WTC11 (cell line): ENCODE results near the gene GALNT3. TPM values are rescaled to one million over a fixed set of nuclear protein-coding genes. Genes with fewer than 3 reads are reported as not detected.

ENCODE experiments used
- ATAC-seq: fragments of 200-7000 bp; cut with Tn5 transposase; 2 replicates; pipeline ENCODE4 v1.10.0; 2021; ENCODE audit warnings: mild to moderate bottlenecking, moderate library complexity
- CTCF ChIA-PET: fragments of 300-600 bp; sonication (Branson Sonifier 250); formaldehyde crosslinking; loops from one replicate; lab custom pipeline; 2021; ENCODE audit warnings: antibody characterized with exemption; lab: Charles Lee
- POLR2A ChIA-PET: fragments of 350-600 bp; sonication (Branson Sonifier 250); formaldehyde crosslinking; loops from one replicate; lab custom pipeline; 2021; ENCODE audit warnings: antibody characterized with exemption; lab: Charles Lee
- DNase-seq: peaks from one replicate; pipeline ENCODE4 v3.0.0; 2021; ENCODE audit warnings: low spot score
- H3K27ac Mint-ChIP-seq: 2 replicates; pipeline ENCODE4 v1.8.0; 2021; ENCODE audit warnings: mixed read lengths
- H3K27me3 Mint-ChIP-seq: 2 replicates; pipeline ENCODE4 v1.8.0; 2021; ENCODE audit warnings: low read depth, mild to moderate bottlenecking, moderate library complexity, mixed read lengths
- H3K36me3 Mint-ChIP-seq: 2 replicates; pipeline ENCODE4 v1.8.0; 2021; ENCODE audit warnings: mixed read lengths
- H3K4me1 Mint-ChIP-seq: 2 replicates; pipeline ENCODE4 v1.8.0; 2022; ENCODE audit warnings: mixed read lengths
- H3K4me3 Mint-ChIP-seq: 2 replicates; pipeline ENCODE4 v1.8.0; 2021; ENCODE audit warnings: mild to moderate bottlenecking, moderate library complexity, mixed read lengths
- H3K9me3 Mint-ChIP-seq: 2 replicates; pipeline ENCODE4 v1.8.0; 2021; ENCODE audit warnings: mixed read lengths
- ARID4B ChIP-seq: sonication (generic); formaldehyde crosslinking; IDR thresholded peaks from 2 replicates; pipeline ENCODE4 v1.8.0; 2023; ENCODE audit warnings: missing genetic modification reagents, mild to moderate bottlenecking, borderline replicate concordance
- ATF2 ChIP-seq: sonication (generic); formaldehyde crosslinking; IDR thresholded peaks from 2 replicates; pipeline ENCODE4 v1.8.1; 2022; ENCODE audit warnings: low read depth, missing genetic modification reagents, borderline replicate concordance
- CDX4 ChIP-seq: fragments of 250-450 bp; sonication (Bioruptor Pico); IDR thresholded peaks from 2 replicates; pipeline ENCODE4 v1.9.0; 2021; ENCODE audit warnings: moderate library complexity, mild to moderate bottlenecking, inconsistent platforms, borderline replicate concordance
- EMX1 ChIP-seq: fragments of 250-450 bp; sonication (Bioruptor Pico); IDR thresholded peaks from 2 replicates; pipeline ENCODE4 v1.8.0; 2021; ENCODE audit warnings: mild to moderate bottlenecking
- ERG ChIP-seq: fragments of 250-450 bp; sonication (Bioruptor Pico); IDR thresholded peaks from 2 replicates; pipeline ENCODE4 v1.8.0; 2021; ENCODE audit warnings: mild to moderate bottlenecking
- FOXP1 ChIP-seq: sonication (generic); formaldehyde crosslinking; IDR thresholded peaks from 2 replicates; pipeline ENCODE4 v1.8.0; 2022; ENCODE audit warnings: missing genetic modification reagents, mild to moderate bottlenecking, moderate library complexity, borderline replicate concordance
- GRHL2 ChIP-seq: fragments of 250-450 bp; sonication (Bioruptor Pico); IDR thresholded peaks from 2 replicates; pipeline ENCODE4 v1.8.0; 2022; ENCODE audit warnings: mild to moderate bottlenecking, moderate library complexity; ENCODE audit not compliant: insufficient replicate concordance, severe bottlenecking
- IRF2 ChIP-seq: sonication (generic); formaldehyde crosslinking; IDR thresholded peaks from 2 replicates; pipeline ENCODE4 v1.8.0; 2022; ENCODE audit warnings: low read depth, missing genetic modification reagents, borderline replicate concordance
- MLX ChIP-seq: sonication (generic); formaldehyde crosslinking; IDR thresholded peaks from 2 replicates; pipeline ENCODE4 v1.8.1; 2023; ENCODE audit warnings: mild to moderate bottlenecking, missing genetic modification reagents, moderate library complexity
- NFYB ChIP-seq: sonication (generic); formaldehyde crosslinking; conservative IDR thresholded peaks from 2 replicates; pipeline ENCODE4 v1.8.0; 2022; ENCODE audit warnings: low read depth, missing genetic modification reagents
- NR1H2 ChIP-seq: sonication (generic); formaldehyde crosslinking; IDR thresholded peaks from 2 replicates; pipeline ENCODE4 v1.9.0; 2021; ENCODE audit warnings: mild to moderate bottlenecking, moderate library complexity, missing genetic modification reagents
- NR3C1 ChIP-seq: sonication (generic); formaldehyde crosslinking; conservative IDR thresholded peaks from 2 replicates; pipeline ENCODE4 v1.8.1; 2023; ENCODE audit warnings: low read depth, mild to moderate bottlenecking, missing genetic modification reagents
- SMAD3 ChIP-seq: sonication (generic); formaldehyde crosslinking; IDR thresholded peaks from 2 replicates; pipeline ENCODE4 v1.8.0; 2022; ENCODE audit warnings: missing genetic modification reagents, mild to moderate bottlenecking, borderline replicate concordance
- TCF7 ChIP-seq: sonication (generic); formaldehyde crosslinking; IDR thresholded peaks from 2 replicates; pipeline ENCODE4 v1.8.0; 2022; ENCODE audit warnings: mild to moderate bottlenecking, low read depth, missing genetic modification reagents, moderate library complexity
- TEAD1 ChIP-seq: sonication (generic); formaldehyde crosslinking; IDR thresholded peaks from 2 replicates; pipeline ENCODE4 v1.8.0; 2022; ENCODE audit warnings: mild to moderate bottlenecking, missing genetic modification reagents
- USF1 ChIP-seq: sonication (generic); formaldehyde crosslinking; IDR thresholded peaks from 2 replicates; pipeline ENCODE4 v1.8.0; 2022; ENCODE audit warnings: mild to moderate bottlenecking, missing genetic modification reagents
- ZNF121 ChIP-seq: sonication (generic); formaldehyde crosslinking; IDR thresholded peaks from 2 replicates; pipeline ENCODE4 v1.8.0; 2023; ENCODE audit warnings: missing genetic modification reagents
- ZNF232 ChIP-seq: sonication (generic); formaldehyde crosslinking; IDR thresholded peaks from 2 replicates; pipeline ENCODE4 v1.8.0; 2022; ENCODE audit warnings: mild to moderate bottlenecking, missing genetic modification reagents
- ZNF416 ChIP-seq: fragments of 250-450 bp; sonication (Bioruptor Pico); IDR thresholded peaks from 2 replicates; pipeline ENCODE4 v1.9.0; 2021; ENCODE audit warnings: mild to moderate bottlenecking, inconsistent platforms
- ZNF425 ChIP-seq: fragments of 250-450 bp; sonication (Bioruptor Pico); conservative IDR thresholded peaks from 2 replicates; pipeline ENCODE4 v1.9.0; 2021; ENCODE audit warnings: mild to moderate bottlenecking
- total RNA-seq: library from RNA; stranded (reverse); gene quantifications from 3 replicates; pipeline ENCODE4 v1.2.3, GENCODE V29; 2021

Gene GALNT3
- total RNA-seq, 1 experiment from 2014 or later: 19.4 TPM

GRCh38 chr2:165843351-165843750, 49.3 kb upstream of the GALNT3 start (continued):
- no peak for TF ChIP-seq MLX (CRISPR knock-in tag)
- no peak for TF ChIP-seq SMAD3 (CRISPR knock-in tag)
- no peak for TF ChIP-seq FOXP1
- TF ChIP-seq TCF7 (CRISPR knock-in tag): no peak
- no peak for TF ChIP-seq CDX4 (CRISPR knock-in tag)

GRCh38 chr2:165840333-165840958, 46.4 kb upstream of the GALNT3 start:
- ATAC-seq: no peak
- CTCF ChIA-PET: no interaction called here
- no peak for DNase-seq
- H3K27ac Mint-ChIP-seq: no peak overlapping the region
- no peaks in the 10 kb centered on the region for H3K36me3 Mint-ChIP-seq
- H3K4me3 Mint-ChIP-seq: no peak overlapping the region
- peaks cover 8% of the 10 kb centered on the region; the same call in 1 of the 2 replicates for H3K9me3 Mint-ChIP-seq
- TF ChIP-seq SMAD3 (CRISPR knock-in tag): no peak
- TF ChIP-seq NR3C1 (CRISPR knock-in tag): no peak
- TF ChIP-seq MLX (CRISPR knock-in tag): no peak
- TF ChIP-seq TCF7 (CRISPR knock-in tag): no peak
- no peak for TF ChIP-seq GRHL2 (CRISPR knock-in tag)
- TF ChIP-seq TEAD1 (CRISPR knock-in tag): no peak
- no peak for TF ChIP-seq ERG (CRISPR knock-in tag)
- TF ChIP-seq NFYB (CRISPR knock-in tag): no peak
- no peak for TF ChIP-seq ZNF121 (CRISPR knock-in tag)
- TF ChIP-seq ZNF232: no peak
- TF ChIP-seq ATF2 (CRISPR knock-in tag): no peak
- TF ChIP-seq ZNF416 (CRISPR knock-in tag): no peak
- no peak for TF ChIP-seq ARID4B (CRISPR knock-in tag)
- no peak for TF ChIP-seq IRF2 (CRISPR knock-in tag)
- no peak for TF ChIP-seq USF1 (CRISPR knock-in tag)
- no peak for TF ChIP-seq ZNF425 (CRISPR knock-in tag)
- no peak for TF ChIP-seq EMX1 (CRISPR knock-in tag)
- TF ChIP-seq NR1H2 (CRISPR knock-in tag): no peak
- TF ChIP-seq, all 79 proteins: peak for 0
- POLR2A ChIA-PET: no interaction called here
- Mint-ChIP-seq H3K4me1 (peaks cover 30% of the 10 kb centered on the region), H3K27me3 (no peaks in the 10 kb centered on the region)
